Activated CD4-positive, alpha-beta T cell treated with anti-CD3 and anti-CD28 coated beads, Interleukin-10, Interleukin-2, amounts not matched to agents 100 ng/mL and 50 ng/mL, durations not matched to agents 16 hours and 8 hours (primary cell): ENCODE results near the gene CSNK1A1L.

ENCODE experiments used
- DNase-seq: peaks from one replicate; pipeline ENCODE4 v3.0.0-alpha.2; 2020

The CSNK1A1L gene

GRCh38 chr13:37105251-37105714 lies at the start of gene CSNK1A1L:
Gene CSNK1A1L (minus strand): TSS chr13:37105664. CDS start chr13:37105256, 408 bp downstream.
- DNase-seq: no peak

- no peak for DNase-seq
Observed at GRCh38 chr13:37149380-37149779, 43.9 kb upstream of the CSNK1A1L start.

- no peak for DNase-seq
Observed at GRCh38 chr13:37148501-37148900, 43.0 kb upstream of the CSNK1A1L start.

- DNase-seq: no peak
Observed at GRCh38 chr13:37144661-37145060, 39.2 kb upstream of the CSNK1A1L start.

- DNase-seq: no peak
Observed at GRCh38 chr13:37143911-37144310, 38.4 kb upstream of the CSNK1A1L start.

- no peak for DNase-seq
Observed at GRCh38 chr13:37142877-37143276, 37.4 kb upstream of the CSNK1A1L start.

- no peak for DNase-seq
Observed at GRCh38 chr13:37141011-37141410, 35.5 kb upstream of the CSNK1A1L start.

- DNase-seq: no peak
Observed at GRCh38 chr13:37139356-37139755, 33.9 kb upstream of the CSNK1A1L start.

GRCh38 chr13:37138926-37139325 lies 33.5 kb upstream of the CSNK1A1L start:
- no peak for DNase-seq

GRCh38 chr13:37138169-37138568 lies 32.7 kb upstream of the CSNK1A1L start:
- DNase-seq: no peak

- DNase-seq: no peak
Observed at GRCh38 chr13:37136633-37137032, 31.2 kb upstream of the CSNK1A1L start.

GRCh38 chr13:37136187-37136586 lies 30.7 kb upstream of the CSNK1A1L start:
- no peak for DNase-seq

- DNase-seq: no peak
Observed at GRCh38 chr13:37134411-37135041, 29.1 kb upstream of the CSNK1A1L start.

GRCh38 chr13:37132211-37132610 lies 26.7 kb upstream of the CSNK1A1L start:
- no peak for DNase-seq

GRCh38 chr13:37131092-37131491 lies 25.6 kb upstream of the CSNK1A1L start:
- DNase-seq: no peak

- DNase-seq: no peak
Observed at GRCh38 chr13:37129866-37130265, 24.4 kb upstream of the CSNK1A1L start.

- no peak for DNase-seq
Observed at GRCh38 chr13:37127691-37128241, 22.3 kb upstream of the CSNK1A1L start.

- no peak for DNase-seq
Observed at GRCh38 chr13:37123337-37123736, 17.9 kb upstream of the CSNK1A1L start.

GRCh38 chr13:37118016-37118415 lies 12.6 kb upstream of the CSNK1A1L start:
- DNase-seq: no peak

- DNase-seq: no peak
Observed at GRCh38 chr13:37114250-37114649, 8.8 kb upstream of the CSNK1A1L start.

GRCh38 chr13:37113534-37113933 lies 8.1 kb upstream of the CSNK1A1L start:
- no peak for DNase-seq

GRCh38 chr13:37109051-37109678 lies 3.7 kb upstream of the CSNK1A1L start:
- peak; percentile 17 for DNase-seq

GRCh38 chr13:37107868-37108267 lies 2.4 kb upstream of the CSNK1A1L start:
- no peak for DNase-seq

GRCh38 chr13:37107456-37107855 lies 2.0 kb upstream of the CSNK1A1L start:
- no peak for DNase-seq
